ENCODE results near the gene GRAP. TPM values are rescaled to one million over a fixed set of nuclear protein-coding genes. Genes with fewer than 3 reads are reported as not detected.

Gene GRAP
- total RNA-seq: 10 to 100 TPM; 42.5 to 43.4 TPM

DNA sequence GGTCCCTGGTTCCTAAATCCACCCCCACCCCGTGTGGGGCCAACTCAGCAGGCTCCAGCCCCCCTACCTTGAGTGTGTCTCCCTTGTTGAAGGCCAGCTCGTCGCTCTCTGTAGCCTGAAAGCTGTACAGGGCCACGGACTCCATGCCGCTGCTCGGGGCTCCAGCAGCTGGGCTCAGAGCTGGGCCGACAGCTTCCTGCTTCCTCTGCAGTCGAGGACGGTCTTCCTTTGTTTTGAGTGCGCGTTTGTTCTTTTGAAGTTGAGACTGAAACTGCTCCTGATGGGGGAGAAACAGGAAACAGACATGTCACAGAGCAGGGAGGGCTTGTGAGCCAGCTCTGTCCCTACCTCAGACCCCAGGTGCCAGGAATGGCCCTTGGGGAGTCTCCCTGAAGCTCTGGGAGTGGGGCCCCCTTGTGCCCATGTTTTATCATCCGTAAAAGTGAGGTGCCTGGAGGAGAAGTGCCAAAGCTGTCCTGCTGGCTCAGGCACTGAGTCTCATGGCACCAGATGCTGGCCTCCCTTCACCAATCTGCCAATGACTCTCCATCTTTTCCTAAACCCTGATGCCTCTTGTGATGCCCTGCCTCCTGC is at the start of gene GRAP:
Gene GRAP (minus strand): TSS at position 176 of the 594 bp plus-strand sequence. CDS start 31 bp downstream, at position 145.

DNA sequence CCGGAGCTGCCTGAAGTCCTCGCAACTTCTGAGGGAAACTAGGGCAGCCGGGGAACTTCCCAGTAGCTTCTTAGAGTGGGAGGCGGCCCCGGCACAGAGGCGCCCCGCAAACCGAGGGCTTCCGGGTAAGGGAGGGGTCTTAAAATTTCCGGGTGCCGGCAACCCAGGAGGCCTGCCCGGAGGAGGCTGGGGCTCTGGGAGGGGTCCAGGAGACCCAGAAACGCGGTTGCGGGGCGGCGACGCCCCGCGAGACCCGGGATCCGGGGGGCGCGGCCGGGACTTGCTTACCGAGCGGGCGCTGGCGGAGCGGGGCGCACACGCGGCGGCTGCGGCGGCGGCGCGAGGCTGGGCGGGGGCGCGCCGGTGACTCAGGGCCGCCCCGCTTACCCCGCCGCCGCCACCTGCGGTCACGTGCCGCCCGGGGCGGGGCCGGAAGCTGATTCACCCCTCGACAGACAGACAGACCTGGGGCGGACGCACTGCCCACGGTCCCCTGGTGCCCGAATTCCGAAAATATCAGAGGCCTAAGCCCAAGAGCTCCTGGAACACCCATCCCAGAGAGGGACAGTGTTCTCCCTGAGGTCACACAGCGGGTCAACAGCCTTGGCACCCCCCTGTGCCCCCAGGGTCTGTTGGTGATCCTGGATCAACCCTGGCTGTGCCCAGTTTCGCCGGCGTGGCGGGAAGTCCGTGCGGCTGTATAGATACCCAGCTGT is 42.2 kb downstream of the GRAP start, which contains the start of gene FAM83G:
Gene FAM83G (minus strand): TSS at position 344 of the 716 bp plus-strand sequence. CDS start 723 bp downstream, outside the sequence.

Other genes with a start within 250 kb of the GRAP start
- gene PRPSAP2, start 188.8 kb downstream of the GRAP start, total RNA-seq: 10 to 100 TPM; 49.3 to 49.4 TPM
- not detected for gene SLC5A10, start 94.8 kb downstream of the GRAP start, total RNA-seq
- gene FAM83G, start 42.2 kb downstream of the GRAP start, total RNA-seq: 1 to 10 TPM; 7.3 to 7.6 TPM
- 10 to 100 TPM; 32.3 to 33.0 TPM for gene GRAPL, start 80.6 kb upstream of the GRAP start, total RNA-seq
- gene EPN2, start 190.4 kb upstream of the GRAP start, total RNA-seq: 1 to 10 TPM; 2.3 to 2.6 TPM